MM.1S (cell line): ENCODE data around the gene COPZ1.

Source experiments
- DNase-seq: peaks from one replicate; pipeline ENCODE4 v3.0.0-alpha.2; 2015
- H2AFZ ChIP-seq: fragments of 300-600 bp; sonication (generic); 2 replicates; pipeline ENCODE4 v1.6.0; 2016; ENCODE audit warnings: antibody characterized with exemption, low read length
- H3F3A ChIP-seq: fragments of 300-600 bp; sonication (generic); 2 replicates; pipeline ENCODE4 v1.6.1; 2016; ENCODE audit warnings: mild to moderate bottlenecking, antibody characterized with exemption, low read length, moderate library complexity, mixed read lengths; ENCODE audit not compliant: insufficient read depth
- H3K27ac ChIP-seq: fragments of 300-600 bp; sonication (generic); 2 replicates; pipeline ENCODE4 v1.5.1; 2016; ENCODE audit warnings: mild to moderate bottlenecking, low read length
- H3K27me3 ChIP-seq: fragments of 300-600 bp; sonication (generic); replicated peaks from 2 replicates; pipeline ENCODE4 v1.6.0; 2016; ENCODE audit warnings: low read length; ENCODE audit not compliant: insufficient read depth
- H3K36me3 ChIP-seq: fragments of 300-600 bp; sonication (generic); replicated peaks from 2 replicates; pipeline ENCODE4 v1.6.1; 2016; ENCODE audit warnings: mild to moderate bottlenecking, low read length, mixed read lengths; ENCODE audit not compliant: insufficient read depth
- H3K4me1 ChIP-seq: fragments of 300-600 bp; sonication (generic); 2 replicates; pipeline ENCODE4 v1.6.1; 2016; ENCODE audit warnings: low read length, mixed read lengths
- H3K4me2 ChIP-seq: fragments of 300-600 bp; sonication (generic); 2 replicates; pipeline ENCODE4 v1.6.0; 2016; ENCODE audit warnings: low read depth, low read length
- H3K4me3 ChIP-seq: fragments of 300-600 bp; sonication (generic); 2 replicates; pipeline ENCODE4 v1.5.1; 2016; ENCODE audit warnings: low read length, mixed read lengths
- H3K79me2 ChIP-seq: fragments of 300-600 bp; sonication (generic); 2 replicates; pipeline ENCODE4 v1.6.1; 2016; ENCODE audit warnings: mixed run types, low read length, mixed read lengths
- H3K9ac ChIP-seq: fragments of 300-600 bp; sonication (generic); 2 replicates; pipeline ENCODE4 v1.6.1; 2016; ENCODE audit warnings: low read length, mixed read lengths
- H3K9me2 ChIP-seq: fragments of 300-600 bp; sonication (generic); replicated peaks from 2 replicates; pipeline ENCODE4 v1.6.1; 2016; ENCODE audit warnings: mild to moderate bottlenecking, low read length, mixed read lengths; ENCODE audit not compliant: insufficient read depth
- H3K9me3 ChIP-seq: fragments of 300-600 bp; sonication (generic); replicated peaks from 2 replicates; pipeline ENCODE4 v1.6.1; 2016; ENCODE audit warnings: mild to moderate bottlenecking, low read length, mixed read lengths; ENCODE audit not compliant: insufficient read depth
- H4K20me1 ChIP-seq: fragments of 300-600 bp; sonication (generic); 2 replicates; pipeline ENCODE4 v1.6.1; 2016; ENCODE audit warnings: mild to moderate bottlenecking, low read length, moderate library complexity, mixed read lengths; ENCODE audit not compliant: insufficient read depth
- EZH2 ChIP-seq: fragments of 300-600 bp; sonication (generic); optimal IDR thresholded peaks from 2 replicates; pipeline ENCODE3; 2017; ENCODE audit warnings: low read depth, mild to moderate bottlenecking, antibody characterized with exemption, low read length, mixed read lengths
- EZH2phosphoT487 ChIP-seq: fragments of 300-600 bp; sonication (generic); IDR thresholded peaks from 2 replicates; pipeline ENCODE4 v1.6.1; 2018; ENCODE audit warnings: antibody characterized with exemption, low read length
- TF ChIP-seq, protein P1 (sequence below): fragments of 300-600 bp; sonication (generic); IDR thresholded peaks from 2 replicates; pipeline ENCODE4 v1.5.1; 2016; ENCODE audit warnings: antibody characterized with exemption, low read length, mixed read lengths

The COPZ1 gene

GRCh38 chr12:54363047-54363446 lies 38.1 kb downstream of the COPZ1 start:
- Histone ChIP-seq H4K20me1 (peaks cover 5% of the 10 kb centered on the region; the same call in 1 of the 2 replicates), H3K79me2 (no peaks in the 10 kb centered on the region), H3K4me2 (no peak overlapping the region), H3K27me3 (peaks cover 47% of the 10 kb centered on the region), H3K36me3 (no peaks in the 10 kb centered on the region), H3K9me3 (no peaks in the 10 kb centered on the region), H3F3A (peaks cover 16% of the 10 kb centered on the region), H2AFZ (no peak overlapping the region), H3K4me1 (peaks cover 23% of the 10 kb centered on the region), H3K27ac (no peak overlapping the region), H3K9ac (no peak overlapping the region), H3K9me2 (no peaks in the 10 kb centered on the region), H3K4me3 (no peak overlapping the region)
- TF ChIP-seq, protein P1, sequence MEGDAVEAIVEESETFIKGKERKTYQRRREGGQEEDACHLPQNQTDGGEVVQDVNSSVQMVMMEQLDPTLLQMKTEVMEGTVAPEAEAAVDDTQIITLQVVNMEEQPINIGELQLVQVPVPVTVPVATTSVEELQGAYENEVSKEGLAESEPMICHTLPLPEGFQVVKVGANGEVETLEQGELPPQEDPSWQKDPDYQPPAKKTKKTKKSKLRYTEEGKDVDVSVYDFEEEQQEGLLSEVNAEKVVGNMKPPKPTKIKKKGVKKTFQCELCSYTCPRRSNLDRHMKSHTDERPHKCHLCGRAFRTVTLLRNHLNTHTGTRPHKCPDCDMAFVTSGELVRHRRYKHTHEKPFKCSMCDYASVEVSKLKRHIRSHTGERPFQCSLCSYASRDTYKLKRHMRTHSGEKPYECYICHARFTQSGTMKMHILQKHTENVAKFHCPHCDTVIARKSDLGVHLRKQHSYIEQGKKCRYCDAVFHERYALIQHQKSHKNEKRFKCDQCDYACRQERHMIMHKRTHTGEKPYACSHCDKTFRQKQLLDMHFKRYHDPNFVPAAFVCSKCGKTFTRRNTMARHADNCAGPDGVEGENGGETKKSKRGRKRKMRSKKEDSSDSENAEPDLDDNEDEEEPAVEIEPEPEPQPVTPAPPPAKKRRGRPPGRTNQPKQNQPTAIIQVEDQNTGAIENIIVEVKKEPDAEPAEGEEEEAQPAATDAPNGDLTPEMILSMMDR, result no peak
- TF ChIP-seq EZH2phosphoT487, result no peak
- no peak for TF ChIP-seq EZH2
- DNase-seq, result no peak

GRCh38 chr12:54363618-54364017 lies 38.7 kb downstream of the COPZ1 start:
- Histone ChIP-seq H3K4me3 (no peak overlapping the region), H3K9me2 (no peaks in the 10 kb centered on the region), H3K9ac (no peak overlapping the region), H4K20me1 (peaks cover 5% of the 10 kb centered on the region; the same call in 1 of the 2 replicates), H3K36me3 (no peaks in the 10 kb centered on the region), H3K4me1 (peaks cover 23% of the 10 kb centered on the region), H2AFZ (no peak overlapping the region), H3K27ac (no peak overlapping the region), H3K79me2 (no peaks in the 10 kb centered on the region), H3K27me3 (peaks cover 52% of the 10 kb centered on the region), H3K4me2 (peak overlapping the region; percentile 33; the same call in 1 of the 2 replicates), H3K9me3 (no peaks in the 10 kb centered on the region), H3F3A (peaks cover 16% of the 10 kb centered on the region)
- TF ChIP-seq EZH2phosphoT487, result no peak
- no peak for TF ChIP-seq EZH2
- TF ChIP-seq, protein P1, result no peak
- DNase-seq, result no peak

- no peak within 1 kb of the TSS for H2AFZ ChIP-seq
- H3K9me2 ChIP-seq, result no peaks in the 10 kb centered on the region
- no peaks in the 10 kb centered on the region for H3K9me3 ChIP-seq
- no peak within 1 kb of the TSS for H3K27ac ChIP-seq
- peaks cover 16% of the 10 kb centered on the region for H3F3A ChIP-seq
- no peaks in the 10 kb centered on the region for H3K36me3 ChIP-seq
- no peaks in the 10 kb centered on the region for H3K79me2 ChIP-seq
- no peak within 1 kb of the TSS for H3K4me3 ChIP-seq
- H3K4me1 ChIP-seq, result peaks cover 23% of the 10 kb centered on the region
- H3K4me2 ChIP-seq, result peak within 1 kb of the TSS; percentile 33
- peaks cover 58% of the 10 kb centered on the region for H3K27me3 ChIP-seq
- peak; percentile 55 for DNase-seq
- peaks cover 5% of the 10 kb centered on the region; the same call in 1 of the 2 replicates for H4K20me1 ChIP-seq
- no peak within 1 kb of the TSS for H3K9ac ChIP-seq
- TF ChIP-seq EZH2phosphoT487 (no peak), EZH2 (no peak)
- TF ChIP-seq, protein P1, result no peak
These were observed 39.5 kb downstream of the COPZ1 start, which contains the start of gene GPR84 for GRCh38 chr12:54364413-54364812. GPR84 (minus strand) TSS chr12:54364486; CDS start chr12:54363851, 635 bp downstream.
